GM12878 (cell line): ENCODE data around the gene IL17A.

ENCODE experiments used
- CBX5 ChIP-seq: sonication (generic); IDR thresholded peaks from 2 replicates; pipeline ENCODE4 v1.6.1; 2016; ENCODE audit warnings: low read depth, moderate library complexity, mild to moderate bottlenecking, inconsistent platforms
- CTCF ChIP-seq, 3 experiments: IDR thresholded peaks in 2 of 3; conservative IDR thresholded peaks in 1 of 3; 2 replicates each; pipeline ENCODE4 v1.5.1; 2011; ENCODE audit warnings: low read depth in 3 of 3, low read length in 3 of 3, mild to moderate bottlenecking in 3 of 3, control low read depth in 2 of 3, moderate library complexity in 2 of 3, inconsistent platforms in 1 of 3, mixed read lengths in 1 of 3; ENCODE audit not compliant: control insufficient read depth in 2 of 3, insufficient read depth in 1 of 3; ENCODE audit errors: extremely low read depth in 1 of 3
- EP300 ChIP-seq, 2 experiments: fragments of 150-350 bp in 1 of 2; IDR thresholded peaks; 2 replicates each; pipeline ENCODE4 v1.6.1; 2011 to 2012; ENCODE audit warnings: low read depth in 2 of 2, low read length in 2 of 2, borderline replicate concordance in 1 of 2, improper control_type of control experiment in 1 of 2, inconsistent platforms in 1 of 2; ENCODE audit not compliant: control insufficient read depth in 1 of 2
- JUND ChIP-seq: IDR thresholded peaks from 2 replicates; pipeline ENCODE4 v1.6.1; 2012; ENCODE audit warnings: low read depth, mild to moderate bottlenecking, low read length, improper control_type of control experiment, moderate library complexity
- LARP7 ChIP-seq: fragments of 450-650 bp; IDR thresholded peaks from 2 replicates; pipeline ENCODE4 v1.6.1; 2017; ENCODE audit warnings: mild to moderate bottlenecking
- MXI1 ChIP-seq: fragments of 150-350 bp; IDR thresholded peaks from 2 replicates; pipeline ENCODE4 v1.6.1; 2011; ENCODE audit warnings: low read depth, mild to moderate bottlenecking, inconsistent platforms, low read length, improper control_type of control experiment
- SMC3 ChIP-seq: IDR thresholded peaks from 2 replicates; pipeline ENCODE4 v1.6.1; 2011; ENCODE audit warnings: low read length, improper control_type of control experiment, borderline replicate concordance
- SP1 ChIP-seq: IDR thresholded peaks from one replicate; pipeline ENCODE4 v1.6.1; 2011; ENCODE audit warnings: low read depth, low read length

- TF ChIP-seq MXI1 (no peak), CBX5 (no peak), CTCF (IDR thresholded peaks at IDR 0.05 in 2 of 3, conservative IDR thresholded peaks at IDR 0.05 in 1 of 3; ENCODE audit: control insufficient read depth in 2 of 3, extremely low read depth in 1 of 3, insufficient read depth in 1 of 3, low read depth in 3 of 3, low read length in 3 of 3) (no peak), JUND (no peak), SP1 (no peak), SMC3 (no peak), LARP7 (no peak), EP300 (IDR thresholded peaks at IDR 0.05; ENCODE audit: borderline replicate concordance in 1 of 2, control insufficient read depth in 1 of 2, low read depth in 2 of 2, low read length in 2 of 2) (no peak)
These were observed 24.1 kb downstream of the IL17A start for GRCh38 chr6:52210227-52210626.
